HG03064 (cell line): ENCODE data around the gene RPUSD2.

Experiments
- ATAC-seq: cut with Tn5 transposase; IDR thresholded peaks from one replicate; pipeline ENCODE4 v1.9.1; 2021; ENCODE audit warnings: low read depth; ENCODE audit not compliant: unreplicated experiment

RPUSD2 gene

GRCh38 chr15:40603935-40604334 is 34.8 kb downstream of the RPUSD2 start:
- no peak for ATAC-seq

GRCh38 chr15:40613080-40613479 is 44.0 kb downstream of the RPUSD2 start:
- no peak for ATAC-seq

- no peak for ATAC-seq
Observed at GRCh38 chr15:40618023-40618422, 48.9 kb downstream of the RPUSD2 start.

- no peak for ATAC-seq
Observed at GRCh38 chr15:40618906-40619305, 49.8 kb downstream of the RPUSD2 start.

GRCh38 chr15:40623361-40623760 is 54.3 kb downstream of the RPUSD2 start:
- no peak for ATAC-seq
